Stimulated activated CD4-positive, alpha-beta T cell treated with anti-CD3 and anti-CD28 coated beads, Interleukin-1b, Interleukin-23, amount 100 ng/mL, for 1 hour (primary cell): ENCODE measurements around the gene BRAT1.
"Not testable (repeated sequence)": the region's sequence is repeated elsewhere in the genome, so short reads cannot be mapped to it uniquely, and the experiment has no call there.

Experiments
- DNase-seq, 2 donors: peaks; one replicate each; pipeline ENCODE4 v3.0.0-alpha.2; 2020; ENCODE audit warnings: low read depth in 2 of 2

Gene BRAT1

DNA sequence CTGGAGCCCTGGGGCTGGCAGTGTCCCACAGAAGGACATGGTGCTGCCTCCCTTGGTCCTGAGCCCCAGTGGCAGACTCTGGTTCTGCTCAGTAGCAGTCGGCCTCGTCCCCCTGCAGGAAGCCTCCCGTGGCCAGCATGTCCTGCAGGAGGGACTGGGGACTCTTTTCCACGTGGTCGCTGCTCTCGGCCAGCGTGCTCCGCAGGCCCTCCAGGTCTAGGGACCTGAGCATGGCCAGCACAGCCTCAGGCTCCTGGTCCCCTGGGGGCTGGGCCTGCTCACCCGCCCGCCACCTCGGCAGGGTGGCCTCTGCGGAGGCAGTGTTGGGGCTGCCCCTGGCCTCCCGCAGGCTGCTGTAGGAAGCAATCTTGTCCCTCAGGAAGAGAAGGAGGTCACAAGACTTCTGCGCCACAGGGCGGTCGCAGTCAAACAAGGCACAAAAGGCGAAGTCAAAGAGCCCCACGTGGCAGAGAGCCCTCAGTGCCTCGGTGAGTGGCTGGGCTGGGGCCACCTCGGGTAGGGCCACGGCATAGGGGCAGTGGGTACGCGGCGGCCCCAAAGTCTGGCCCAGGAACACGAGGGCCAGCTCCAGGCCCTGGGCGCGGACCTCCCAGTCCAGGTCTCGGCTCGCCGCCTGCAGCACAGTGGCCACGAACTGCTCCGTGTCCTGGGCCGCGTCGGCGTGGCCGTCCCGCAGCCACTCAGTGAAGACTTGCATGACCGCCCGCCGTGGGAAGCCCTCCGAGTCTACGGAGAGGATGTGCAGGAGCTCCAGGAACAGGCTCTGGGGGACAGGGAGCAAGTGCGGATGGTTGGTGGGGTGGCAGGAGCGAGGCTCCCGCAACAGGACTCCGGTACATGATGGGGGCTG lies 17.1 kb downstream of the BRAT1 start:
- no peak for DNase-seq

DNA sequence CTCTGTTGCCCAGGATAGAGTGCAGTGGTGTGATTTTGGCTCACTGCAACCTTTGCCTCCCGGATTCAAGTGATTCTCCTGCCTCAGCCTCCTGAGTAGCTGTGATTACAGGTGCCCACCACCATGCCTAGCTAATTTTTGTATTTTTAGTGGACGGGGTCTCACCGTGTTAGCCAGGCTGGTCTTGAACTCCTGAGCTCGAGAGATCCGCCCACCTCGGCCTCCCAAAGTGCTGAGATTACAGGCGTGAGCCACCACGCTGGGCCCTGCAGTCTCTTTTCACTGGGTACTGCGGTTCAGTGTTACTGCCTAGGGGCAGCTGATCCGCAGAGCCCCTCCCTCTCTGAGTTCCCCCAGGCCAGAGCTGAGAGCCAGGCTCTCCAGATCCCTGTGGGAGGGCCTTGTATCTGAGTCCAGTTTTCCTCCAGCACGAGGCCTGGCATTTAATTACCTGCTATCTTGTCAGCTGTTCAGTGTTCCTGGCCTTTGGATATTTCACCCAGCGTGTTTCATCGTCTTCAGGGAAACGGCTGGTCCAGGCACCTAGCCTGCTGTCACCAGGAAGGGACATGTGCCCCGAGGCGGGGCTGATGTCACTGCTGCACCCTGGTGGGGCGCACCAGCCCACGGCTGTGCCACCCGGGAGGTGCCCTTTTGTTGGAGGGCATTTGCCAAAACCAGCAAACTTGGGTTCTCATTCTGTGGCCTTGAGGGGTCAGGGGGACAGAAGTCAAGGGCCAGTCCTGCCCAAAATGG lies 19.3 kb downstream of the BRAT1 start:
- DNase-seq = not testable (repeated sequence)

GRCh38 chr7:2534214-2534613 lies 21.1 kb downstream of the BRAT1 start:
- DNase-seq = not testable (repeated sequence)

DNA sequence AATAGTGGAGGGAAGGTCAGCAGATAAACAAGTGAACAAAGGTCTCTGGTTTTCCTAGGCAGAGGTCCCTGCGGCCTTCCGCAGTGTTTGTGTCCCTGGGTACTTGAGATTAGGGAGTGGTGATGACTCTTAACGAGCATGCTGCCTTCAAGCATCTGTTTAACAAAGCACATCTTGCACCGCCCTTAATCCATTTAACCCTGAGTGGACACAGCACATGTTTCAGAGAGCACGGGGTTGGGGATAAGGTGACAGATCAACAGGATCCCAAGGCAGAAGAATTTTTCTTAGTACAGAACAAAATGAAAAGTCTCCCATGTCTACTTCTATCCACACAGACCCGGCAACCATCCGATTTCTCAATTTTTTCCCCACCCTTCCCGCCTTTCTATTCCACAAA lies 21.8 kb downstream of the BRAT1 start:
- not testable (repeated sequence) for DNase-seq

GRCh38 chr7:2532816-2533215 lies 22.5 kb downstream of the BRAT1 start:
- DNase-seq = not testable (repeated sequence)

- DNase-seq = not testable (repeated sequence)
Observed at GRCh38 chr7:2532199-2532772, 23.0 kb downstream of the BRAT1 start.

DNA sequence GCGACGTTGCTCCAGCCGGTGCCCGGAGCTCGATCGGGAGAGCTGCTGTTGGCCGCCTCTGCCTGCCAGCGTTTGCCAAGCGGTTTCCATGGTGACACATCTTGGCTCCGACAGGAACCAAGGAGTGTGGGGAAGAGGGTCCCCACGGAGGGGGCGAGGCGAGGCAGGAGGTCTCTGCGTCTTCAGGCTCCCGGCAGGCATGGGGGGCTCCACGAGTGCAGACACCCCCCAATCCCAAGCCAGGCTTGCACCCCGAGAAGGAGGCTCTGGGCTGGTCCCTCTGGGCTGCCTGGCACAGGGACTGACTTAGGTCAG lies 23.6 kb downstream of the BRAT1 start:
- not testable (repeated sequence) for DNase-seq

DNA sequence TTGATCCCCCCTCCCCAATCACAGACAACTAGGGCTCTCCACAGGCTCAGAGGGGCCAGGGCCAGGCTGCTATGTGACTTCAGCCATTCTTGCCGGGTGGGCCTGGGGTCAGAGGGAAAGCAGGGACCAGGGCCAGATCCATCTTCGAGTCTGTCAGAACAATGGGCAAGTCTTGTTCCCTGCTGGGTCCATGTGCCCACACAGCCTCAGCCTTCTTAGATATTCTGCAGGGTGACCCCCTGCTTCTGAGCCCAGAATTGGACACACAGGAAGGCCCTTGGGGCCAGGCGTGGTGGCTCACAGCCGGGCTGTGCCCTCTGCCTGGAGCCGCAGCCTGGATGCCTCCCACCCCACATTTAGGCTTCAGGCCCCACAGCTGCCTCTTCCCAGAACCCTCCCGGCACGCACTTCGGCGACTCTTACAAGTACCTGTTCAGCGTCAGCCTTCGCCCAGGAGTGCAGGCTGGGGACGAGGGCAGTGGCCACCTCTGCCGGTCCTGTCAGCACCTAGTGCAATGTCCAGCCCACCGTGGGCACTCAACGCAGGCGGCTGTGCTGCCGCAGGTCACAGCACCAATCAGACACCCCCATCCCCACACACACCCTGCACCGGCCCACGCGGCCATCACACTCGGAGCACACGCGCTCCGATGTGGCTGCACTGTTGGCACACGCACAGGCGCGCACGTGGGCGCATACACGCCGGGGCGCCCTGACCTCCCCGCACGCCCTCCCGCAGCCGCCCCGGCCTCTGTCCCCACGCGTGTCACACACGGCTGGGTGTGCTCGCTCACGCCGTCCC lies 24.1 kb downstream of the BRAT1 start:
- DNase-seq = not testable (repeated sequence)

DNA sequence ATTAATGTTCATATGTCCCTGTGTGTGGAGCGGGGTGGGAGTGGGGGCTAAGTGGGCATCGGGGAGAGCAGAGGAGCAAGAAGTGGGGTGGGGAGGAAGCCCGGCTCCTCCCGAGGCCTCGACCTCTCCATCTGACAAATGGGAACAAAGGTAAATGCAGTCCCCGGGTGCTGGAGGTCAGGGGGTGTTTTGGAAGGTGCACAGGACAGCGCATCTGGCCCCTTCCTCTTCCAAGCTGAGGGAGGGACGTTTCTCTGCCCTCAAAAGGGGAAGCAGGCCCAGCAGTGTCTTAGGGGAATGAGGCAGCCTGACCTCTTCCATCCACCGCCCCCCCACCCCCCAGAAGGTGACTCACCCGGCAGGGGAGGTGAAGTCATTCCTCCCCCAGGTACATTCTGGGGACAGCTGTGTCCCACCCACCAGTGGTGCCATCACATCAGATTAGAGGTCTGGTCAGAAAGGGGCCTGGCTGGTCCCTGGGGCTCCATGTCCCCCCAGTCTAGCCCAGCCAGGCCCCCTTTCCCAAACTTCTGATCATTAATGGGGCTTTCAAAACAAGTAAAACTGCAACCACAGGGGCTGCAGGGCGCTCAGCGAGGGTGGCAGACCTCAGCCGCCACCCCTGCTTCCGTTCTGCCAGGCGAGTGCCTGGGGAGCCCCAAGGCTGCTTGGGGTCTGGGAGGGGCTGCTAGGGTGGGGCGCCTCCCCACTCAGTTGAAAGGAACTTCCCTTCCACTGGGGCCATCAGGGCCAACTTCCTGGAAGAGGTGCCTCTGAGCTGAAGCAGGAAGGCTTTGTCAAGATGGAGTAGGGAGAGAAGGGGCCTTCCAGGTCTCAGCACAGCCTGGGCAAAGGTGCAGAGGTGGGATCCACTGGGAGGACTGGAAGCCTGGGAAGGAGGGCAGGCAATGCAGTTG lies 25.0 kb downstream of the BRAT1 start:
- peak in 1 of 2 donors; percentile 58 for DNase-seq

- no peak for DNase-seq
Observed at GRCh38 chr7:2529161-2530070, 25.9 kb downstream of the BRAT1 start.

- DNase-seq = no peak
Observed at GRCh38 chr7:2528481-2529095, 26.7 kb downstream of the BRAT1 start.

- DNase-seq = no peak
Observed at GRCh38 chr7:2527505-2528467, 27.5 kb downstream of the BRAT1 start.

- no peak for DNase-seq
Observed at GRCh38 chr7:2526659-2527504, 28.4 kb downstream of the BRAT1 start.

DNA sequence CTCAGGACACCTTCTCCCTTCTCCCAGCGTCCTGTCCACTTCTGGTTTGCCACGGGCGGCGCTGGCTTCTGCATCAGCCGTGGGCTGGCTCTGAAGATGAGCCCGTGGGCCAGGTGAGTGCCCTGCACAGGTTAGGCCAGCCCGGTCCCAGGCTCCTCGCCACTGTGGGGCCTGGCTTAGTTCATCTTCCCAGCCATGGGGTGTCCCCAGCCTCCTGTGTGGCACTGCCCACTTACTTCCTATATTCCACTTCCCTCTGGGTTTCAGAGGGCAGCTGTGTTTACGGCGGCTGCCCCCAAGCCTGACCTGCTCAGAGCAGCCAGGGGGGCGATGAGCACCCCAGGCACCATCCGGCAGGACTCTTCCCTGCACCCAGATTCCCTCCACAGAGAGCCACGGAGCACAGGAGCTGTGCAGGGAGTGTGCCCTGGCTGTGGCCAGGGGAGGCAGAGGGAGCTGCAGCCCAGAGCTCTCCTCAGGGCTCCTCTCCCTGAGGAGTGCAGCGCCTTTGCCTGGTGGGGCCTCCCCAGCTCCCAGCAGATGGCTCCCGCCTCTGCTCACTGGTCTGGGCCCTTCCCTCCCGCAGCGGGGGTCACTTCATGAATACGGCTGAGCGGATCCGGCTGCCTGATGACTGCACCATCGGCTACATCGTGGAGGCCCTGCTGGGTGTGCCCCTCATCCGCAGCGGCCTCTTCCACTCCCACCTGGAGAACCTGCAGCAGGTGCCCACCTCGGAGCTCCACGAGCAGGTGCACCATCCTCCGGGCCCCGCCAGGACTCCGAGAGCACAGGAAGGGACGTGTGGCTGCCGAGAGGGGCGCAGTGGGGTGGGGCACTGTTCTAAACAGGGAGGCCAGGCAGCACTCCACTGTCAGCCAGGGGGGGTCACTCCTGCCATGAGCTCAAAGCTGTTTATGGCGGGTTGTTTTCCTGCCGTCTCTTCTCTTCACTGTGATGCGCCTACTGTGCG lies 29.4 kb downstream of the BRAT1 start:
- DNase-seq = no peak

GRCh38 chr7:2524808-2525657 lies 30.3 kb downstream of the BRAT1 start:
- no peak for DNase-seq
